K562 (cell line): ENCODE results near the gene SCNN1A. TPM values are rescaled to one million over a fixed set of nuclear protein-coding genes. Genes with fewer than 3 reads are reported as not detected.
A peak's percentile ranks its signal among the peaks of the same experiment; 100 is the strongest.

Source experiments
- ATAC-seq: fragments of 200-7000 bp; cut with Tn5 transposase; 3 replicates; pipeline ENCODE4 v1.9.1; 2020; ENCODE audit warnings: moderate library complexity
- BruUV-seq: library from RNA; stranded (reverse); fragments of 400-500 nt; replicated peaks from 2 replicates; lab custom pipeline; 2021; lab: Mats Ljungman, UMichigan
- CTCF ChIA-PET: fragments of 300-600 bp; formaldehyde crosslinking; extraction: SDS; loops from one replicate; lab custom pipeline; 2021; ENCODE audit warnings: low intra/inter-chr PET ratio; lab: Yijun Ruan, JAX
- POLR2A ChIA-PET: fragments of 300-600, 350-650 bp; sonication (Branson Sonifier 250); formaldehyde crosslinking; extraction: SDS; loops from one replicate; lab custom pipeline; 2021; ENCODE audit warnings: antibody characterized with exemption, inconsistent platforms; lab: Yijun Ruan, JAX
- DNase-seq, 4 experiments: peaks; one replicate each; pipeline versions ENCODE4 v3.0.0 to v3.0.0-alpha.2; 2011 to 2018; ENCODE audit warnings: low spot score in 3 of 4, mixed read lengths in 3 of 4; ENCODE audit errors: extremely low read depth in 1 of 4
- FAIRE-seq: peaks from 2 replicates; lab custom pipeline; 2011; peaks lifted over from hg19 to GRCh38; lab: Jason Lieb, UNC
- H2AFZ ChIP-seq: 2 replicates; pipeline ENCODE4 v1.6.0; 2011; ENCODE audit warnings: low read depth, low read length, control low read depth, inconsistent platforms
- H3K27ac ChIP-seq: fragments of 200-600 bp; 3 replicates; pipeline ENCODE4 v1.8.0; 2011; ENCODE audit warnings: low read depth, mild to moderate bottlenecking, control low read depth, inconsistent platforms, low read length, moderate library complexity, mixed read lengths; ENCODE audit errors: extremely low read depth
- H3K27me3 ChIP-seq, 2 experiments: fragments of 300-600 bp in 1 of 2; 2 replicates in 1 of 2; 3 replicates in 1 of 2; pipeline versions ENCODE4 v1.6.0 to v1.8.0; 2011; ENCODE audit warnings: inconsistent platforms in 2 of 2, low read length in 2 of 2, mild to moderate bottlenecking in 1 of 2, mixed read lengths in 1 of 2, moderate library complexity in 1 of 2; ENCODE audit not compliant: control insufficient read depth in 2 of 2, insufficient read depth in 2 of 2
- H3K36me3 ChIP-seq: fragments of 300-600 bp; 3 replicates; pipeline ENCODE4 v1.8.0; 2011; ENCODE audit warnings: mild to moderate bottlenecking, low read length, inconsistent platforms; ENCODE audit not compliant: control insufficient read depth, insufficient read depth
- H3K4me1 ChIP-seq, 2 experiments: fragments of 200-600 bp in 1 of 2; replicated peaks in 1 of 2; 2 replicates in 1 of 2; 3 replicates in 1 of 2; pipeline versions ENCODE4 v1.5.1 to v1.8.0; 2011; ENCODE audit warnings: inconsistent platforms in 2 of 2, low read length in 2 of 2, mild to moderate bottlenecking in 1 of 2, mixed read lengths in 1 of 2, moderate library complexity in 1 of 2; ENCODE audit not compliant: control insufficient read depth in 2 of 2, insufficient read depth in 2 of 2
- H3K4me2 ChIP-seq: 2 replicates; pipeline ENCODE4 v1.6.1; 2011; ENCODE audit warnings: low read length, control low read depth, inconsistent platforms, mixed read lengths; ENCODE audit not compliant: insufficient read depth
- H3K4me3 ChIP-seq: fragments of 200-600 bp; sonication (generic), shearing (Covaris generic); 2 replicates; pipeline ENCODE4 v1.5.1; 2016; ENCODE audit warnings: control low read depth, inconsistent platforms
- H3K79me2 ChIP-seq: fragments of 200-600 bp; 3 replicates; pipeline ENCODE4 v1.8.0; 2011; ENCODE audit warnings: low read length, inconsistent platforms; ENCODE audit not compliant: control insufficient read depth, insufficient read depth
- H3K9ac ChIP-seq, 2 experiments: 2 replicates each; pipeline versions ENCODE4 v1.6.0 to v1.6.1; 2011; ENCODE audit warnings: low read depth in 2 of 2, low read length in 2 of 2, control low read depth in 1 of 2, inconsistent platforms in 1 of 2, mild to moderate bottlenecking in 1 of 2, mixed read lengths in 1 of 2; ENCODE audit not compliant: insufficient read depth in 1 of 2
- H3K9me1 ChIP-seq: one replicate; pipeline ENCODE4 v1.6.0; 2011; ENCODE audit warnings: inconsistent platforms, mild to moderate bottlenecking, low read length, moderate library complexity; ENCODE audit not compliant: control insufficient read depth, insufficient read depth
- H3K9me3 ChIP-seq: replicated peaks from 2 replicates; pipeline ENCODE4 v1.5.1; 2011; ENCODE audit warnings: low read depth, low read length, inconsistent platforms; ENCODE audit not compliant: control insufficient read depth, insufficient read depth
- H4K20me1 ChIP-seq: replicated peaks from 2 replicates; pipeline ENCODE4 v1.6.1; 2011; ENCODE audit warnings: low read length, inconsistent platforms, mixed read lengths; ENCODE audit not compliant: control insufficient read depth, insufficient read depth
- ATF7 ChIP-seq: fragments of 450-650 bp; IDR thresholded peaks from 2 replicates; pipeline ENCODE4 v1.7.1; 2014; ENCODE audit warnings: mild to moderate bottlenecking, moderate library complexity
- EP300 ChIP-seq: IDR thresholded peaks from 2 replicates; pipeline ENCODE4 v1.6.1; 2012; ENCODE audit warnings: low read length, improper control_type of control experiment
- RBBP5 ChIP-seq: fragments of 200-600 bp; sonication (generic); IDR thresholded peaks from 2 replicates; pipeline ENCODE4 v1.6.1; 2012; ENCODE audit warnings: borderline replicate concordance, mild to moderate bottlenecking, low read length, control low read depth, inconsistent platforms; ENCODE audit not compliant: insufficient read depth, poor library complexity, severe bottlenecking
- SPI1 ChIP-seq: IDR thresholded peaks from 2 replicates; pipeline ENCODE4 v1.6.1; 2011; ENCODE audit warnings: low read depth, low read length, control low read depth, borderline replicate concordance
- SRF ChIP-seq, 2 experiments: fragments of 250-450, 450-650 bp in 1 of 2; sonication (Bioruptor Pico) in 1 of 2; sonication (generic) in 1 of 2; formaldehyde crosslinking; IDR thresholded peaks; 2 replicates each; pipeline versions ENCODE4 v1.5.0 to v1.5.1; 2020 to 2022; ENCODE audit warnings: mild to moderate bottlenecking in 1 of 2, missing genetic modification reagents in 1 of 2
- ZNF717 ChIP-seq: fragments of 250-450 bp; sonication (Bioruptor Pico); IDR thresholded peaks from 2 replicates; pipeline ENCODE4 v1.5.0; 2021
- WGBS: fragments of 100-300 bp; shearing (Covaris generic); methylation state at CpG from one replicate; pipeline ENCODE4 v1.1.6; 2016; ENCODE audit warnings: low coverage, mixed read lengths; ENCODE audit not compliant: insufficient coverage; ENCODE audit errors: missing lambda C conversion rate; 5-methylcytosine and 5-hydroxymethylcytosine counted together
- in situ Hi-C: fragments of 300-500 bp; cut with MboI; formaldehyde crosslinking; loops from 4 replicates; pipeline ENCODE4 v1.15.0; 2018; ENCODE audit warnings: inconsistent platforms, mixed read lengths
- intact Hi-C: fragments of 100-400 bp; cut with micrococcal nuclease; formaldehyde crosslinking; loops from 2 replicates; pipeline ENCODE4 v1.14.2; 2022
- polyA plus RNA-seq, 8 experiments: library from polyadenylated mRNA; depleted of rRNA in 4 of 8; stranded (reverse) in 5 of 8; unstranded in 3 of 8; fragments of >200 nt; fragmentation: Nextera tagmentation in 2 of 8; fragmentation: Illumina TruSeq in 1 of 8; extraction: Ambion mirVana in 2 of 8; extraction: Trizol in 1 of 8; gene quantifications; 2 replicates each; pipeline versions ENCODE4 v1.2.1 to v1.2.3, GENCODE V29; 2011 to 2014; ENCODE audit warnings: inconsistent platforms in 1 of 8, missing spikeins in 1 of 8
- total RNA-seq, 7 experiments: library from RNA; depleted of rRNA in 6 of 7; stranded (reverse); fragments of >200 nt in 6 of 7; fragmentation: Illumina TruSeq in 2 of 7; extraction: Trizol in 2 of 7; gene quantifications; 2 replicates each; pipeline versions ENCODE4 v1.2.1 to v1.2.3, GENCODE V29; 2011 to 2021; ENCODE audit warnings: low replicate concordance in 1 of 7
- TF ChIP-seq, protein P1 (sequence below), 2 experiments: fragments of 450-650 bp; IDR thresholded peaks; 2 replicates each; pipeline ENCODE4 v1.6.1; 2018; ENCODE audit warnings: mild to moderate bottlenecking in 2 of 2, low read depth in 1 of 2; ENCODE audit not compliant: partially characterized antibody in 2 of 2
- TF ChIP-seq, protein P2 (sequence below), 2 experiments: fragments of 450-650 bp in 1 of 2; sonication (generic) in 1 of 2; formaldehyde crosslinking in 1 of 2; IDR thresholded peaks; 2 replicates each; pipeline versions ENCODE4 v1.7.1 to v1.9.0; 2016 to 2022; ENCODE audit warnings: inconsistent platforms in 1 of 2, mild to moderate bottlenecking in 1 of 2, missing genetic modification reagents in 1 of 2

The SCNN1A gene
- total and polyA plus RNA-seq, 9 of the 15 experiments (the other 6 are each of a cell fraction or from before 2014, with no cell fraction given), result 0.15 to 0.49 (median 0.32) TPM; not detected in 5

DNA sequence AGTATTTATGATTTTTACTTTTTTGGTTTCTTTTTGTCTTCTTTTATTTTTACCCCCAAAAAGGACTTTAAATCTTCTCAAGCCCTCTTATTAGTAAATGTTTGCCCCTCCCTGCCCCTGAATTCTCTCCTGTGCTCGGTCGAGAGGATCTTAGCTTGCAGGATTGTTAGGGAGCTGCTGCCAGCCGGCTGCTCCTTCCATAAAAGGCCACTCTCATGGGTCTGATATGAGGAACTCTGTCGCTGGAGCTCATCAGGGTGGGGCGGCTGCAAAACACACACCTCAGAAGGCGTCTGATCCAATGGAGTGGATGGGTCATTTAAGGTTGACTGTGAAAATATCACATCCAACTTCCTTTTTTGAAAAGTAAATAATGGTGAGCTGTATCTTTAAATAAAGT, 17.1 kb upstream of the SCNN1A start:
- Histone ChIP-seq H2AFZ (no peak overlapping the region), H4K20me1 (no peaks in the 10 kb centered on the region; the same call in 1 of the 2 replicates), H3K27me3 (no peaks in the 10 kb centered on the region), H3K4me1 (peaks cover 9 to 20% of the 10 kb centered on the region in 2 experiments; a peak in 4 of 5 replicates), H3K9ac (peak overlapping the region in 1 of 2 experiments; percentile 7; a peak in 1 of 4 replicates), H3K4me2 (no peak overlapping the region), H3K36me3 (peaks cover 41% of the 10 kb centered on the region; the same call in 2 of the 3 replicates), H3K9me1 (no peaks in the 10 kb centered on the region), H3K79me2 (no peaks in the 10 kb centered on the region), H3K27ac (peak overlapping the region; percentile 32; the same call in 1 of the 3 replicates), H3K4me3 (no peak overlapping the region), H3K9me3 (no peaks in the 10 kb centered on the region)
- DNase-seq, result no peak
- no TSS peak for BruUV-seq
- in situ Hi-C loops (no loop called here), intact Hi-C loops (no loop called here)
- ChIA-PET POLR2A (interaction anchor here (0.6 to 2.4 kb wide), 10 partner anchors 9 to 424 kb away, joined by 3 to 14 read pairs (median 3); partner anchors contain the start of gene LTBR), CTCF (no interaction called here)
- 26% methylated on average over 5 of the region's 6 CpGs for WGBS
- TF ChIP-seq SRF (CRISPR knock-in tag; IDR thresholded peaks at IDR 0.05), result peak in 1 of 2 experiments; percentile 78; a peak in 2 of 4 replicates
- TF ChIP-seq, protein P1, sequence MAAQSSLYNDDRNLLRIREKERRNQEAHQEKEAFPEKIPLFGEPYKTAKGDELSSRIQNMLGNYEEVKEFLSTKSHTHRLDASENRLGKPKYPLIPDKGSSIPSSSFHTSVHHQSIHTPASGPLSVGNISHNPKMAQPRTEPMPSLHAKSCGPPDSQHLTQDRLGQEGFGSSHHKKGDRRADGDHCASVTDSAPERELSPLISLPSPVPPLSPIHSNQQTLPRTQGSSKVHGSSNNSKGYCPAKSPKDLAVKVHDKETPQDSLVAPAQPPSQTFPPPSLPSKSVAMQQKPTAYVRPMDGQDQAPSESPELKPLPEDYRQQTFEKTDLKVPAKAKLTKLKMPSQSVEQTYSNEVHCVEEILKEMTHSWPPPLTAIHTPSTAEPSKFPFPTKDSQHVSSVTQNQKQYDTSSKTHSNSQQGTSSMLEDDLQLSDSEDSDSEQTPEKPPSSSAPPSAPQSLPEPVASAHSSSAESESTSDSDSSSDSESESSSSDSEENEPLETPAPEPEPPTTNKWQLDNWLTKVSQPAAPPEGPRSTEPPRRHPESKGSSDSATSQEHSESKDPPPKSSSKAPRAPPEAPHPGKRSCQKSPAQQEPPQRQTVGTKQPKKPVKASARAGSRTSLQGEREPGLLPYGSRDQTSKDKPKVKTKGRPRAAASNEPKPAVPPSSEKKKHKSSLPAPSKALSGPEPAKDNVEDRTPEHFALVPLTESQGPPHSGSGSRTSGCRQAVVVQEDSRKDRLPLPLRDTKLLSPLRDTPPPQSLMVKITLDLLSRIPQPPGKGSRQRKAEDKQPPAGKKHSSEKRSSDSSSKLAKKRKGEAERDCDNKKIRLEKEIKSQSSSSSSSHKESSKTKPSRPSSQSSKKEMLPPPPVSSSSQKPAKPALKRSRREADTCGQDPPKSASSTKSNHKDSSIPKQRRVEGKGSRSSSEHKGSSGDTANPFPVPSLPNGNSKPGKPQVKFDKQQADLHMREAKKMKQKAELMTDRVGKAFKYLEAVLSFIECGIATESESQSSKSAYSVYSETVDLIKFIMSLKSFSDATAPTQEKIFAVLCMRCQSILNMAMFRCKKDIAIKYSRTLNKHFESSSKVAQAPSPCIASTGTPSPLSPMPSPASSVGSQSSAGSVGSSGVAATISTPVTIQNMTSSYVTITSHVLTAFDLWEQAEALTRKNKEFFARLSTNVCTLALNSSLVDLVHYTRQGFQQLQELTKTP (IDR thresholded peaks at IDR 0.05; ENCODE audit: low read depth in 1 of 2, partially characterized antibody in 2 of 2), result peak in 1 of 2 experiments; percentile 59
- TF ChIP-seq RBBP5, result peak; percentile 31
- no peak for TF ChIP-seq ZNF717
- TF ChIP-seq, protein P2, sequence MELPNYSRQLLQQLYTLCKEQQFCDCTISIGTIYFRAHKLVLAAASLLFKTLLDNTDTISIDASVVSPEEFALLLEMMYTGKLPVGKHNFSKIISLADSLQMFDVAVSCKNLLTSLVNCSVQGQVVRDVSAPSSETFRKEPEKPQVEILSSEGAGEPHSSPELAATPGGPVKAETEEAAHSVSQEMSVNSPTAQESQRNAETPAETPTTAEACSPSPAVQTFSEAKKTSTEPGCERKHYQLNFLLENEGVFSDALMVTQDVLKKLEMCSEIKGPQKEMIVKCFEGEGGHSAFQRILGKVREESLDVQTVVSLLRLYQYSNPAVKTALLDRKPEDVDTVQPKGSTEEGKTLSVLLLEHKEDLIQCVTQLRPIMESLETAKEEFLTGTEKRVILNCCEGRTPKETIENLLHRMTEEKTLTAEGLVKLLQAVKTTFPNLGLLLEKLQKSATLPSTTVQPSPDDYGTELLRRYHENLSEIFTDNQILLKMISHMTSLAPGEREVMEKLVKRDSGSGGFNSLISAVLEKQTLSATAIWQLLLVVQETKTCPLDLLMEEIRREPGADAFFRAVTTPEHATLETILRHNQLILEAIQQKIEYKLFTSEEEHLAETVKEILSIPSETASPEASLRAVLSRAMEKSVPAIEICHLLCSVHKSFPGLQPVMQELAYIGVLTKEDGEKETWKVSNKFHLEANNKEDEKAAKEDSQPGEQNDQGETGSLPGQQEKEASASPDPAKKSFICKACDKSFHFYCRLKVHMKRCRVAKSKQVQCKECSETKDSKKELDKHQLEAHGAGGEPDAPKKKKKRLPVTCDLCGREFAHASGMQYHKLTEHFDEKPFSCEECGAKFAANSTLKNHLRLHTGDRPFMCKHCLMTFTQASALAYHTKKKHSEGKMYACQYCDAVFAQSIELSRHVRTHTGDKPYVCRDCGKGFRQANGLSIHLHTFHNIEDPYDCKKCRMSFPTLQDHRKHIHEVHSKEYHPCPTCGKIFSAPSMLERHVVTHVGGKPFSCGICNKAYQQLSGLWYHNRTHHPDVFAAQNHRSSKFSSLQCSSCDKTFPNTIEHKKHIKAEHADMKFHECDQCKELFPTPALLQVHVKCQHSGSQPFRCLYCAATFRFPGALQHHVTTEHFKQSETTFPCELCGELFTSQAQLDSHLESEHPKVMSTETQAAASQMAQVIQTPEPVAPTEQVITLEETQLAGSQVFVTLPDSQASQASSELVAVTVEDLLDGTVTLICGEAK (IDR thresholded peaks at IDR 0.05), result peak; percentile 69
- TF ChIP-seq, protein P2 (CRISPR knock-in tag; IDR thresholded peaks at IDR 0.05), result no peak
- TF ChIP-seq SPI1, result peak; percentile 64; the same call in 1 of the 2 replicates
- TF ChIP-seq ATF7, result no peak
- TF ChIP-seq EP300, result peak; percentile 4; the same call in 1 of the 2 replicates
- ATAC-seq, result peak; percentile 60
- no peak for FAIRE-seq
